HG03521 (cell line): ENCODE data around the gene OR4D1.
"Not testable (repeated sequence)": the region's sequence is repeated elsewhere in the genome, so short reads cannot be mapped to it uniquely, and the experiment has no call there.

ENCODE experiments used
- ATAC-seq: cut with Tn5 transposase; IDR thresholded peaks from one replicate; pipeline ENCODE4 v1.9.1; 2021; ENCODE audit warnings: mild to moderate bottlenecking, moderate library complexity; ENCODE audit not compliant: unreplicated experiment

Gene OR4D1

GRCh38 chr17:58147930-58148434, at the start of gene OR4D1:
Gene OR4D1 (plus strand): TSS chr17:58148384. CDS start chr17:58155154, 6,770 bp downstream.
- ATAC-seq, result no peak

GRCh38 chr17:58100506-58100905, 47.7 kb upstream of the OR4D1 start:
- ATAC-seq, result no peak

DNA sequence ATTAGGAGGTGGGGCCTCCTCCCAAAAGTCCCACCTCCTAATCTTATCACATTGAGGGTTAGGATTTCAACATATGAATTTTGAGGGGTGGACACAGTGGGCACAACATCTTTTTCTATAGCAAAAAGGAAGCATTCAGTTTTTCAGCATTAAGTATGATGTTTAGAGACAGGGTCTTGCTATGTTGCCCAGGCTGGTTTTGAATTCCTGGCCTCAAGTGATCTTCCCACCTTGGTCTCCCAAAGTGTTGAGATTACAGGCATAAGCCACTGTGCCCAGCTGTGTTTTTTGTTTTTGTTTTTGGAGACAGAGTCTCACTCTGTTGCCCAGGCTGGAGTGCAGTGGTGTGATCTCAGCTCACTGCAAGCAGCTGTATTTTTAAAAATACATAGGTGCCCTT, 46.3 kb upstream of the OR4D1 start:
- ATAC-seq, result not testable (repeated sequence)

DNA sequence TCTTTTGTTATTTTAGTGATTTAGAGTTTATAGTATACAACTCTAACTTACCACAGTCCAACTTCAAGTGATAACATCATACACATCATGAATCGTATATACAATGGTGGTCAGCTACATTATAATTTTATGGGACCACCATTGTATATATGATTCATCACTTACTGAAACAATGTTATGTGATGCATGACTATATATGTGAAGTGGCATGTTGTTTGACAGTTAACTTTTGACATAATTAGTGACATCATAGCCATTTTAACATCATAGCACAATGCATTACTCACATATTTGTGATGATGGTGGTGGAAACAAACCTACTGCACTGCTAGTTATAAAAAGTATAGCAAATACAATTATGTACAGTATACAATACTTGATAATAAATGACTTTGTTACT, 43.1 kb upstream of the OR4D1 start:
- no peak for ATAC-seq

GRCh38 chr17:58107306-58107705, 40.9 kb upstream of the OR4D1 start:
- no peak for ATAC-seq

DNA sequence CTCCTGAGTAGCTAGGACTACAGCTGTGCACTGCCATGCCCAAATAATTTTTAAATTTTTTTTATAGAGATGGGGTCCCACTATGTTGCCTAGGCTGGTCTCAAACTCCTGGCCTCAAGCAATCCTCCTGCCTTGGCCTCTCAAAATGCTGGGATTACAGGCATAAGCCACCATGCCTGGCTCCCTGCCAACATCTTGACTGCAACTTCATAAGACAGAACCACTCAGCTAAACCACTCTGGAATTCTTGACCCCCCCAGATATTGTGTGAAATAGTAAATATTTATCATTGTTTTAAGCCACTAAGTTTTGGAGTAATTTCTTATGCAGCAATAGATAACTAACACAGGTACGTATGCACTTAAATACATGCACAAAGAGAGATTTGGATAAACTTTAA, 39.0 kb upstream of the OR4D1 start:
- ATAC-seq, result no peak

GRCh38 chr17:58110012-58110411, 38.2 kb upstream of the OR4D1 start:
- no peak for ATAC-seq

DNA sequence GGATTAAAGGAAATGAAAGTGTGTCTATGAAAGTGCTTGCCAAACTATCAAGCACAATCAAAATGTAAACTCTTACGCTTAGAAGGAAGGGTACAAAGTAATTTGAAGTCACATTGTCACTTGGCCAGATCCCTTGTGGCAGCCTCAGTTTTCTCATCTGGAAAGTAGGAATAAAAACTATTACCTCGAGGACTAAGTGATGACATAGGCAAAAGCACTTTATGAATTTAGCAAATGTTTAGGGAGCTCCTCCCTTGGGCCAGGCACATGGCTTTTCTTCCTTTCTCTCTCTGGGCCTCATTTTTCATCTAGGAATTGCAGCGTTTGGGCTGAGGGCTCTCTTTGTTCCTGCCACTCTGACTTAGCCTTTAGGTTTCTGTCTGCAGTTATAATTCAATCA, 36.5 kb upstream of the OR4D1 start:
- no peak for ATAC-seq

GRCh38 chr17:58112970-58113631, 35.1 kb upstream of the OR4D1 start:
- no peak for ATAC-seq

DNA sequence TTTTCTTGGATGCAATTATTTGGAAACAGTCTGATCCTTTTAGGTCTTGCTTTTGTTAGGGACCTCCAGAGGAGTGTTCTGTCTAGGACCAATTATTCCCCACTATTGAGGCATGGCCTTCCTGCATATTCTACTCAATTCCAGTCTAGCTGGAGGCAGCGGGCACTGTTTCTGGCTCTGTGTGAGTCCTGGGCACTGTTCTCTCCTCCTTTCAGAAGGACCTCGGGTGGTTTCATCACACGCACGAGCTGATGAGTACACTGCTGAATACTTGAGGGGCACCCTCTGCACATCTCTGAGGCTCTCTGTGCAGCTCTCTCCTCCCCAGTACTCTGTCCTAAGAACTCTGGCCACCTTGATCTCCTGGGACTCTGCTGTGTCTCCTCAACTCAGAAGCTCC, 34.2 kb upstream of the OR4D1 start:
- no peak for ATAC-seq

- no peak for ATAC-seq
These were observed 30.8 kb upstream of the OR4D1 start for GRCh38 chr17:58117382-58117781.

DNA sequence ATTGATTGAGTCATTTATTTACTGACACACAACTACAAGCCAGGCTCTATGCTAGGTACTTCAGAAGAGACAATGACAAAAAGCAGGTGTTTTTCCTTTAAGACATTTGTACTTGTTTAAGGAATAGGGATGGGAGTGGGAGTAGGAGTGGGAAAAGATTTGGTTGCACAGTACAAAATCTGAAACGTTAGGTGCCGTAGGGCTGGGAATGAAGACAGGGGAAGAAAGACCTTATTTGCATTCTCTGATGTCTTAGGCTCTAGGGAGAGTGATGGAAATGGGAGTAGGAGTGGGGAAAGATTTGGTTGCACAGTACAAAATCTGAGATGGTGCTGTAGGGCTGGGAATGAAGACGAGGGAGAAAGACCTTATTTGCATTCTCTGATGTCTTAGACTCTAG, 28.7 kb upstream of the OR4D1 start:
- ATAC-seq, result no peak

DNA sequence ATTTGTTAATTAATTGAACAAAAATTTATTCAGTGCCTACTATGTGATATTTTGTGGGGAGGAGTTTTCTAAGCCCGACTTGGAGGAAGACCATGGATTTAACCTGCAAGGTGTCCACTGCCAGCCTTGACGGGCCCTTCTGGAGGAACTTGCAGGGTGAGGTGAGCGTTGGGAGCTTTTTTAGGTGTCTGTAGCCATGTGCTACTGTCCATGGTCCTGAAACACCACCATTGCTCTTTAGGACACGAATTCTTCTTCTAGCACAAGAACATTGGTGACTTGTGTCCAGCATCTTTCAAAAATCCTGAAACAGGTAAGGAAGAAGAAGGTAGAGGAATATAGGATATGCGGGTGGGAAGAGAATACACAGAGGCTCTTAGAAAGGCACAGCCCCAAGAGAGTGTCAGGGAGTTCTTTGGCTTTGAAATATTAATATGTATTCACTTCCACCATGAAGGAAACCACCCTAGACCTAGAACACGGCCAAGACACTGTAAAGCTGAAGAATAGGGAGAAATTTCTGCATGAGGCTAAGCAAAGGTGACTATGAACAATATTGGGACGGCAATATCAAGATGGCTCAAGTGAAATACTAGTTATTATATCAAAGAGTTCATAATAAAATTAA, 27.9 kb upstream of the OR4D1 start:
- no peak for ATAC-seq

DNA sequence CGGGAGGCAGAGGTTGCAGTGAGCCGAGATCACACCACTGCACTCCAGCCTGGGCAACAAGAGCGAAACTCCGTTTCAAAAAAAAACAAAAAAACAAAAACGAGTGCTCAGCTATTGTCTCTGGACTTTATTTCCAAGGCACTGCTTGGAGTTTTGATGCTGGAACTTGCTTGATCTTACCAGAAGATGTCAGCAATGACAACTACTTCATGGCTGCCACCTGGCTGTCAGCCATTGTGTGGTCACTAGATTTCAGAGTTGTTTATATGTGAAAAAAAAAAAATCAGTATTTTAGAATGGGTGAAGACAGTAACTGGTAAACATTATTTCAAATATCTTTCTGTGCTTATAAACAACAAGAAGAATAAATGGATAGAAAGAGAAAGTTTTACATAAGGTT, 26.3 kb upstream of the OR4D1 start:
- no peak for ATAC-seq

DNA sequence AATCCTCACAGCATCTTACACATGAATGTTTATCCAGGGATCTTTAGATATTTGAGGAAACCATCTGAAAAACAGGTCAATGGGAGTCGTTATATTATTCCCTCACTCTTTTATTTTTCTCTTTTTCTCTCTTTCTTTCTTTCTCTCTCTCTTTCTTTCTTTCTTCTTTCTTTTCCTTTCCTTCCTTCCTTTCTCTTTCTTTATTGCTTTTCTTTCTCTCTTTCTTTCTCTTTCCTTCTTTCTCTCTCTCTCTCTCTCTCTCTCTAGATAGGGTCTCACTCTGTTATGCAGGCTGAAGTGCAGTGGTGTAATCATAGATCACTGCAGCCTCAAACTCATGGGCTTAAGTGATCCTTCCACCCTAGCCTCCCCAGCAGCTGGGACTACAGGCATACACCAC, 20.3 kb upstream of the OR4D1 start:
- no peak for ATAC-seq

DNA sequence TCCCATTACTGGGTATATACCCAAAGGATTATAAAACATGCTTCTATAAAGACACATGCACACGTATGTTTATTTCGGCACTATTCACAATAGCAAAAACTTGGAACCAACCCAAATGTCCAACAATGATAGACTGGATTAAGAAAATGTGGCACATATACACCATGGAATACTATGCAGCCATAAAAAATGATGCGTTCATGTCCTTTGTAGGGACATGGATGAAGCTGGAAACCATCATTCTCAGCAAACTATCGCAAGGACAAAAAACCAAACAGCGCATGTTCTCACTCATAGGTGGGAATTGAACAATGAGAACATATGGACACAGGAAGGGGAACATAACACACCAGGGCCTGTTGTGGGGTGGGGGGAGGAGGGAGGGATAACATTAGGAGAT, 15.5 kb upstream of the OR4D1 start:
- ATAC-seq, result not testable (repeated sequence)

DNA sequence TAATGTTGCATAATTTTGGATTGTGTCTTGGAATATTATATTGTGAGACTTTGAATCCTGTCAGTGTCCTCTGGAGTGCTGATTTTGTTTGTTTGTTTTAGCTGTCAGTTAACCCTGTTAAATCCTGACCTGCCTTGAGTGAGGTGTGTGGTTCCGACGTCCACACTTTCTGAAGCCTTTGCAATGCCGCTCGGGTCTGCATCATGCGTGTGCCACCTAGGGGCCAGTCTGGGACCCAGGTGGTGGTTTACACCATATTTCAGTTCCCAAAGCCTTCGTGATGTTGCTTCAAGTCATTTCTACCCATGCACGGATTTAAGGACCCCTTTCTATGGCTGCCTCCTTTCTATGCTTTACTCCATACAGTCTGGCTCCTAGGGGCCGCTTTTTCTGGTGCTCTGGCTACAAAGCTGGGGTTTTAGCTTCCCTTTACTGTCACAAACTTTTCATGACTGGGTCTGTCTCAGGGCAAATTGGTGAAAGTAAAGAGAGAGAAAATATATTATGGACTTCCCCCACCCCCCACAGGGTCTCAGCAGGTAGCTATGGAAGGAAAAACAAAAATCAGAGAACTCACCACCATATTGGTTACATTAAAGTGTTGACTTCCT, 11.4 kb upstream of the OR4D1 start:
- no peak for ATAC-seq

DNA sequence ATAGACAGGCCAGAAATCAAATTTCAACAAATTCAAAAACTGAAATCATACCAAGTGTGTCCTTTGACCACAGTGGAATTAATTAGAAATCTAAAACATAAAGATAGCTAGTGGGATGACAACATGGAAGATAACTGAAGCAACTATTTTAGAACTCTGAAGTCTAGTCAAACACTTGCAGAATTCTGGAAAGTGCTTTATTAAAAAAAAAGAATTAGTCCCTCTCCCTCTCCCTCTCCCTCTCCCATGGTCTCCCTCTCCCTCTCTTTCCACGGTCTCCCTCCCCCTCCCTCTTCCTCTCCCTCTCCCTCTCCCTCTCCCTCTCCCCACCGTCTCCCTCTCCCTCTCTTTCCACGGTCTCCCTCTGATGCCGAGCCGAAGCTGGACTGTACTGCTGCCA, 6.7 kb upstream of the OR4D1 start:
- no peak for ATAC-seq

- not testable (repeated sequence) for ATAC-seq
These were observed 4.8 kb upstream of the OR4D1 start for GRCh38 chr17:58143335-58143734.

DNA sequence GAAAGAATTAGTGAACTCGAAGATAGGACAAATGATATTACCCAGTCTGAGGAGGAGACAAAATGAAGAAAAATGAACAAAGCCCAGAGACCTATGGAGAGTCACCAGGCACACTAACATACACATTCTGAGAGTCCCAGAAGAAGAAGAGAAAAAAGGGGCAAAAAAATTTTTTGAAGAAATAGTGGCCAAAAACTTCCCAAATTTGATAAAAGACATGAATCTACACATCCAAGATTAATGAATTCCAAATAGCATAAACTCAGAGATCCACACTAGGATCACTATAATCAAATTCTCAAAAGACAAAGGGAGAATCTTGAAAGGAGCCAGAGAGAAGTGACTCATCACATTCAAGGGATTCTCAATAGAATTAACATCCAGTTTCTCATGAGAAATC, 3.4 kb upstream of the OR4D1 start:
- ATAC-seq, result no peak

- ATAC-seq, result no peak
These were observed 425 bp downstream of the OR4D1 start for GRCh38 chr17:58148609-58149008.

DNA sequence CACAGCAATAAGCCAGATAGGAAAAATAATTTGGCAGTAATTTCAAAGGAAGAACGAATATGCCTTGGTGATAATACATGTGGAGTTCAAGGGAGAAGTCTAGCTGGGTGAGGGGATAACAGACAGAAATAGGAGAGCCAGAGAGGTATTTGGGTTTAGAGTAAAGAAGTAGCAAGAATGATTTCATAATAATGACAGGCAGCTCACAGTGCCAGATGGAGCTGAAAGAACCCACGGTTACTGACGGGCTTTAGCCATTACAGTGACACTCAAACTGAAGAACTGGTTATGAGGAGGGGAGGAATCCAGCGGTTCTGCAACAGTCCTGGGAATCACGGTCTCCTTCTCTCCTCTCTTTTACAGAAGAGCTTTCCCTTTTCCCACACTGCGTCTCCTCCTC, 2.2 kb downstream of the OR4D1 start:
- no peak for ATAC-seq
